AG04450 (cell line): ENCODE data around the gene QRSL1. TPM values are rescaled to one million over a fixed set of nuclear protein-coding genes. Genes with fewer than 3 reads are reported as not detected.

Source experiments
- CTCF ChIA-PET: fragments of 300-600, 350-600 bp; formaldehyde crosslinking; extraction: SDS; loops from one replicate; lab custom pipeline; 2022; ENCODE audit warnings: antibody characterized with exemption, inconsistent platforms; lab: Charles Lee
- POLR2A ChIA-PET: fragments of 350-600 bp; formaldehyde crosslinking; extraction: SDS; loops from one replicate; lab custom pipeline; 2021; ENCODE audit warnings: antibody characterized with exemption, inconsistent platforms; lab: Yijun Ruan, JAX
- DNase-seq: peaks from one replicate; pipeline ENCODE4 v3.0.0-alpha.2; 2011; ENCODE audit warnings: low read depth, low spot score
- H3K27ac ChIP-seq: one replicate; pipeline ENCODE4 v1.5.1; 2012; ENCODE audit warnings: low read depth, low read length, control low read depth
- H3K27me3 ChIP-seq: one replicate; pipeline ENCODE4 v1.6.0; 2012; ENCODE audit warnings: low read length; ENCODE audit not compliant: control insufficient read depth, insufficient read depth
- H3K4me3 ChIP-seq: 2 replicates; pipeline ENCODE4 v1.5.1; 2011; ENCODE audit warnings: mild to moderate bottlenecking, low read depth, low read length, control low read depth
- H3K9me3 ChIP-seq: 2 replicates; pipeline ENCODE4 v1.5.1; 2012; ENCODE audit warnings: low read length; ENCODE audit not compliant: control insufficient read depth, insufficient read depth
- CTCF ChIP-seq: IDR thresholded peaks from 2 replicates; pipeline ENCODE4 v1.5.1; 2011; ENCODE audit warnings: low read depth, low read length, control low read depth, inconsistent platforms
- polyA plus RNA-seq: library from polyadenylated mRNA; depleted of rRNA; stranded (reverse); fragments of >200 nt; gene quantifications from 2 replicates; pipeline ENCODE4 v1.2.3, GENCODE V29; 2011; rRNA removed
- small RNA-seq: library from RNA; depleted of rRNA; stranded (forward); fragments of <200 nt; gene quantifications from one replicate; pipeline ENCODE3, GENCODE V24; 2012; ENCODE audit warnings: low read depth; ENCODE audit not compliant: insufficient read length

QRSL1 gene
- polyA plus RNA-seq, 1 experiment: 12.5 TPM

GRCh38 chr6:106714281-106714680, 84.9 kb downstream of the QRSL1 start:
- ChIA-PET POLR2A (no interaction called here), CTCF (interaction anchor here (0.8 to 0.9 kb wide), 2 partner anchors 270 to 379 kb away, joined by 3 read pairs; no protein-coding TSS in a partner anchor)
- DNase-seq: no peak
- Histone ChIP-seq H3K27me3 (peaks cover 5% of the 10 kb centered on the region), H3K4me3 (no peak overlapping the region), H3K27ac (no peak overlapping the region), H3K9me3 (no peaks in the 10 kb centered on the region)
- TF ChIP-seq CTCF: no peak

- TF ChIP-seq CTCF: no peak
- Histone ChIP-seq H3K27ac (no peak overlapping the region), H3K27me3 (peaks cover 5% of the 10 kb centered on the region), H3K4me3 (no peak overlapping the region), H3K9me3 (no peaks in the 10 kb centered on the region)
- DNase-seq: no peak
- ChIA-PET CTCF (no interaction called here), POLR2A (no interaction called here)
Measured at GRCh38 chr6:106715922-106716321, 86.5 kb downstream of the QRSL1 start.

- CTCF ChIA-PET: no interaction called here
Measured at GRCh38 chr6:106716966-106717365, 87.6 kb downstream of the QRSL1 start.

More at GRCh38 chr6:106716966-106717365, 87.6 kb downstream of the QRSL1 start:
- DNase-seq: no peak
- Histone ChIP-seq H3K4me3 (no peak overlapping the region), H3K9me3 (no peaks in the 10 kb centered on the region), H3K27me3 (peaks cover 5% of the 10 kb centered on the region), H3K27ac (no peak overlapping the region)
- TF ChIP-seq CTCF: no peak
- POLR2A ChIA-PET: no interaction called here

Small RNA genes within 50 kb of the gene (small RNA-seq; reads per million reads assigned to genes)
- gene RNU6-527P: not detected

Other genes starting within 250 kb of the QRSL1 start
- gene RTN4IP1, start 80 bp upstream of the QRSL1 start, polyA plus RNA-seq: 7.0 and 9.3 TPM in 2 replicates